GM12878 (cell line): ENCODE data around the gene SMIM28. TPM values are rescaled to one million over a fixed set of nuclear protein-coding genes. Genes with fewer than 3 reads are reported as not detected.
A peak's percentile ranks its signal among the peaks of the same experiment; 100 is the strongest.

Experiments
- ATAC-seq: fragments of 200-7000 bp; cut with Tn5 transposase; 3 replicates; pipeline ENCODE4 v1.9.1; 2020; ENCODE audit warnings: mild to moderate bottlenecking, moderate library complexity
- BruUV-seq: library from RNA; stranded (reverse); fragments of 400-500 nt; replicated peaks from 2 replicates; lab custom pipeline; 2021; lab: Mats Ljungman, UMichigan
- CTCF ChIA-PET: fragments of 300-600 bp; sonication (Branson Sonifier 250); formaldehyde crosslinking; extraction: SDS; loops from one replicate; lab custom pipeline; 2021; ENCODE audit warnings: inconsistent platforms; lab: Yijun Ruan, JAX
- POLR2A ChIA-PET: fragments of 350-600 bp; formaldehyde crosslinking; extraction: SDS; loops from one replicate; lab custom pipeline; 2021; ENCODE audit warnings: inconsistent platforms; lab: Charles Lee
- RAD21 ChIA-PET: fragments of 300-600 bp; sonication (Branson Sonifier 250); formaldehyde crosslinking; loops from one replicate; lab custom pipeline; 2023; ENCODE audit warnings: antibody characterized with exemption; ENCODE audit not compliant: unreplicated experiment; lab: Charles Lee
- SMC1A ChIA-PET: fragments of 300-600 bp; sonication (Branson Sonifier 250); formaldehyde crosslinking; loops from one replicate; lab custom pipeline; 2023; ENCODE audit not compliant: unreplicated experiment, uncharacterized antibody; lab: Charles Lee
- DNase-seq: peaks from one replicate; pipeline ENCODE4 v3.0.0-alpha.2; 2011; ENCODE audit warnings: low read depth, low spot score
- FAIRE-seq: peaks from 3 replicates; lab custom pipeline; 2011; peaks lifted over from hg19 to GRCh38; lab: Jason Lieb, UNC
- H2AFZ ChIP-seq: 2 replicates; pipeline ENCODE4 v1.6.0; 2011; ENCODE audit warnings: low read depth, low read length, control low read depth; ENCODE audit not compliant: control insufficient read depth
- H3K27ac ChIP-seq: 2 replicates; pipeline ENCODE4 v1.5.1; 2011; ENCODE audit warnings: control low read depth; ENCODE audit not compliant: control insufficient read depth, insufficient read depth
- H3K27me3 ChIP-seq, 2 experiments: replicated peaks in 1 of 2; 2 replicates each; pipeline versions ENCODE4 v1.6.0 to v1.6.1; 2011; ENCODE audit warnings: low read length in 1 of 2; ENCODE audit not compliant: control insufficient read depth in 2 of 2, insufficient read depth in 2 of 2
- H3K36me3 ChIP-seq, 2 experiments: 2 replicates each; pipeline ENCODE4 v1.5.1; 2011; ENCODE audit warnings: low read length in 1 of 2; ENCODE audit not compliant: control insufficient read depth in 2 of 2, insufficient read depth in 2 of 2
- H3K4me1 ChIP-seq: 2 replicates; pipeline ENCODE4 v1.6.1; 2011; ENCODE audit warnings: mild to moderate bottlenecking, low read length, moderate library complexity, mixed read lengths; ENCODE audit not compliant: control insufficient read depth, insufficient read depth
- H3K4me2 ChIP-seq: 2 replicates; pipeline ENCODE4 v1.6.0; 2011; ENCODE audit warnings: control low read depth; ENCODE audit not compliant: control insufficient read depth, insufficient read depth
- H3K4me3 ChIP-seq: fragments of 200-600 bp; sonication (generic); 2 replicates; pipeline ENCODE4 v1.5.1; 2016
- H3K79me2 ChIP-seq: 2 replicates; pipeline ENCODE4 v1.6.0; 2011; ENCODE audit warnings: low read length; ENCODE audit not compliant: control insufficient read depth, insufficient read depth
- H3K9ac ChIP-seq: 2 replicates; pipeline ENCODE4 v1.8.0; 2011; ENCODE audit warnings: low read length, control low read depth, mixed read lengths; ENCODE audit not compliant: control insufficient read depth, insufficient read depth
- H3K9me3 ChIP-seq: replicated peaks from 3 replicates; pipeline ENCODE4 v1.5.1; 2011; ENCODE audit warnings: mild to moderate bottlenecking, low read length; ENCODE audit not compliant: control insufficient read depth, insufficient read depth
- H4K20me1 ChIP-seq: 2 replicates; pipeline ENCODE4 v1.6.0; 2011; ENCODE audit not compliant: control insufficient read depth, insufficient read depth
- CBFB ChIP-seq: IDR thresholded peaks from 2 replicates; pipeline ENCODE4 v1.6.1; 2016; ENCODE audit warnings: antibody characterized with exemption, low read depth
- ETV6 ChIP-seq, 2 experiments: fragments of 450-650 bp in 1 of 2; IDR thresholded peaks in 1 of 2; conservative IDR thresholded peaks in 1 of 2; 2 replicates each; pipeline ENCODE4 v1.6.1; 2014; ENCODE audit warnings: antibody characterized with exemption in 1 of 2, borderline replicate concordance in 1 of 2, low read depth in 1 of 2, mild to moderate bottlenecking in 1 of 2, moderate library complexity in 1 of 2
- FOXM1 ChIP-seq: IDR thresholded peaks from 2 replicates; pipeline ENCODE4 v1.6.1; 2012; ENCODE audit warnings: low read depth, mild to moderate bottlenecking, inconsistent platforms, low read length, moderate library complexity
- IKZF2 ChIP-seq, 2 experiments: fragments of 450-650 bp; IDR thresholded peaks; 2 replicates each; pipeline ENCODE4 v1.6.1; 2017; ENCODE audit warnings: mild to moderate bottlenecking in 2 of 2, moderate library complexity in 2 of 2
- NR2C1 ChIP-seq: fragments of 450-650 bp; IDR thresholded peaks from 2 replicates; pipeline ENCODE4 v1.6.1; 2017; ENCODE audit warnings: antibody characterized with exemption, mild to moderate bottlenecking, moderate library complexity
- NRF1 ChIP-seq: conservative IDR thresholded peaks from 2 replicates; pipeline ENCODE4 v1.6.1; 2011; ENCODE audit warnings: mild to moderate bottlenecking, low read depth, low read length, improper control_type of control experiment
- PAX8 ChIP-seq: fragments of 450-650 bp; IDR thresholded peaks from 2 replicates; pipeline ENCODE4 v1.6.1; 2017; ENCODE audit warnings: mild to moderate bottlenecking, moderate library complexity
- POLR2A ChIP-seq: IDR thresholded peaks from 2 replicates; pipeline ENCODE4 v1.6.1; 2011; ENCODE audit warnings: low read depth, mild to moderate bottlenecking, low read length
- RAD21 ChIP-seq: IDR thresholded peaks from 2 replicates; pipeline ENCODE4 v1.6.1; 2011; ENCODE audit warnings: mild to moderate bottlenecking, low read depth, low read length, moderate library complexity; ENCODE audit not compliant: insufficient read depth
- RB1 ChIP-seq: fragments of 450-650 bp; formaldehyde crosslinking; IDR thresholded peaks from 2 replicates; pipeline ENCODE4 v1.6.1; 2017; ENCODE audit warnings: mild to moderate bottlenecking, borderline replicate concordance
- RCOR1 ChIP-seq: conservative IDR thresholded peaks from 2 replicates; pipeline ENCODE4 v1.6.1; 2012; ENCODE audit warnings: low read depth, low read length, improper control_type of control experiment
- SMAD5 ChIP-seq: IDR thresholded peaks from 2 replicates; pipeline ENCODE4 v1.6.1; 2016; ENCODE audit warnings: antibody characterized with exemption, low read depth
- SMC3 ChIP-seq: IDR thresholded peaks from 2 replicates; pipeline ENCODE4 v1.6.1; 2011; ENCODE audit warnings: low read length, improper control_type of control experiment, borderline replicate concordance
- WGBS: methylation state at CpG from one replicate; pipeline ENCODE4 v1.1.6; 2016; ENCODE audit warnings: low lambda C conversion rate; ENCODE audit not compliant: insufficient replicate concordance, insufficient coverage; ENCODE audit errors: missing lambda C conversion rate; 5-methylcytosine and 5-hydroxymethylcytosine counted together
- in situ Hi-C: fragments of 300-500 bp; cut with MboI; formaldehyde crosslinking; loops from 9 replicates; pipeline ENCODE4 v1.14.3; 2018; ENCODE audit warnings: mixed read lengths
- intact Hi-C: fragments of 100-400 bp; cut with micrococcal nuclease; formaldehyde crosslinking; loops from one replicate; pipeline ENCODE4 v1.14.2; 2022; ENCODE audit not compliant: unreplicated experiment
- polyA plus RNA-seq, 11 experiments: library from polyadenylated mRNA; depleted of rRNA in 4 of 11; unstranded in 6 of 11; stranded (reverse) in 5 of 11; fragments of >200 nt; fragmentation: Nextera tagmentation in 4 of 11; fragmentation: Illumina TruSeq in 1 of 11; extraction: Ambion mirVana in 4 of 11; extraction: Trizol in 1 of 11; gene quantifications; 1 replicate in 1 of 11; 2 replicates in 10 of 11; pipeline versions ENCODE4 v1.2.1 to v1.2.3, GENCODE V29; 2011 to 2016; ENCODE audit warnings: inconsistent platforms in 2 of 11, missing spikeins in 2 of 11, low read depth in 1 of 11
- total RNA-seq, 4 experiments: library from RNA; depleted of rRNA in 3 of 4; stranded (reverse); fragments of >200 nt in 3 of 4; fragmentation: Illumina TruSeq in 1 of 4; extraction: Trizol in 1 of 4; gene quantifications; 2 replicates each; pipeline versions ENCODE4 v1.2.1 to v1.2.3, GENCODE V29; 2013 to 2021
- TF ChIP-seq, protein P1 (sequence below): fragments of 450-650 bp; IDR thresholded peaks from 2 replicates; pipeline ENCODE4 v1.6.1; 2017; ENCODE audit warnings: low read depth, mild to moderate bottlenecking, moderate library complexity
- TF ChIP-seq, protein P2 (sequence below): fragments of 450-650 bp; IDR thresholded peaks from 2 replicates; pipeline ENCODE4 v1.6.1; 2017; ENCODE audit warnings: mild to moderate bottlenecking, moderate library complexity
- TF ChIP-seq, protein P3 (sequence below), 3 experiments: IDR thresholded peaks in 2 of 3; conservative IDR thresholded peaks in 1 of 3; 2 replicates each; pipeline ENCODE4 v1.5.1; 2011; ENCODE audit warnings: low read depth in 3 of 3, low read length in 3 of 3, mild to moderate bottlenecking in 3 of 3, control low read depth in 2 of 3, moderate library complexity in 2 of 3, inconsistent platforms in 1 of 3, mixed read lengths in 1 of 3; ENCODE audit not compliant: control insufficient read depth in 2 of 3, insufficient read depth in 1 of 3; ENCODE audit errors: extremely low read depth in 1 of 3

The SMIM28 gene
- total and polyA plus RNA-seq, 10 of the 15 experiments (the other 5 are each of a cell fraction or from before 2014, with no cell fraction given), result not detected

DNA sequence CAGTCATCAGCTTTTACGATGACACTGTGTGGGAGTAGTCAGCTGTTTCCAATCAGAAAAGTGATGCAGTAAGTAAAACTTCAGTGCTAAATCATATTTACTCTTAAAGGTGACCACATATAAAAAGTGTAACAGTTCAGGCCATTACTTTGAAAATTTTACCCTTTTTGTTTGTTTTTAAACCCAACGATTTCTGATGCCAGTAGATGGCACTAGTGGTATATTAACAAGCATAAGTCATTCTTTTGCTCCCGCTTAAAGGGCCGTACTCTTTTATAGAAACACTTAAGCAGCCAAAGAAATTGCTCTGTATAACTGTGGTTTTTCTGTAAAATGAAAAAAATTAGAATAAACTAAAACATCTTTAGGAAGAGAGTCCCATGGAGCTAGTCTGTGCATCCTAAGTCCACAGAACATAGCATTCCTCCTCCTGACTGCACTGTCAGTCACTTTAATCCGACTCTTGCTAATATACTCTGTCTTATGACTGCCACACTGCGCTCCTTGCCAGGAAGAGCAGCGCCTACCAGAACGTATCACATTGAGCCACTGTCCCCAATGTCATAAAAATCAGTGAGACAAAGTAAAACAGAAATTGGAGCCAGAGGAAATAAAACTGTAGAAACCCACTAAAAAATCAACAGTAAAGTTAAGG, 51.4 kb downstream of the SMIM28 start:
- H3K79me2 ChIP-seq, result no peaks in the 10 kb centered on the region
- H2AFZ ChIP-seq, result no peak overlapping the region
- no peaks in the 10 kb centered on the region for H3K27me3 ChIP-seq
- no peak overlapping the region for H3K27ac ChIP-seq
- no peaks in the 10 kb centered on the region for H3K4me1 ChIP-seq
- in situ Hi-C loops, result no loop called here
- H3K4me2 ChIP-seq, result no peak overlapping the region
- RAD21 ChIA-PET, result interaction anchor here (0.7 to 9.4 kb wide), 12 partner anchors 26 to 1602 kb away, joined by 3 to 202 read pairs (median 3); partner anchors contain the start of gene NHSL1
- ATAC-seq (peak; percentile 80), FAIRE-seq (peak; percentile 81), DNase-seq (no peak)
- WGBS, result 29% methylated on average over 8 of the region's 8 CpGs
- SMC1A ChIA-PET, result interaction anchor here (0.6 to 10.0 kb wide), 18 partner anchors 11 to 337 kb away, joined by 3 to 234 read pairs (median 5); partner anchors contain the start of gene NHSL1
- intact Hi-C loops, result loop anchor here (1.0 to 5.0 kb wide), 4 partner anchors 80 to 338 kb away; no protein-coding TSS in a partner anchor
- POLR2A ChIA-PET, result interaction anchor here (1.1 kb wide), 1 partner anchor 80 kb away, joined by 6 read pairs; no protein-coding TSS in a partner anchor
- no peaks in the 10 kb centered on the region for H3K9me3 ChIP-seq
- no peaks in the 10 kb centered on the region for H4K20me1 ChIP-seq
- BruUV-seq, result no TSS peak
- no peak overlapping the region for H3K4me3 ChIP-seq
- H3K36me3 ChIP-seq, result peaks cover 0 to 11% of the 10 kb centered on the region in 2 experiments; a peak in 2 of 4 replicates
- CTCF ChIA-PET, result interaction anchor here (0.8 to 17.0 kb wide), 37 partner anchors 11 to 424 kb away, joined by 3 to 387 read pairs (median 4); partner anchors contain the start of genes HEBP2 and NHSL1
- no peak overlapping the region for H3K9ac ChIP-seq
- TF ChIP-seq IKZF2 (IDR thresholded peaks at IDR 0.05) (no peak), POLR2A (no peak), RAD21 (peak; percentile 81), RCOR1 (no peak), NRF1 (no peak), PAX8 (no peak), SMAD5 (no peak), RB1 (peak; percentile 52; the same call in 1 of the 2 replicates), CBFB (no peak), SMC3 (peak; percentile 67; the same call in 1 of the 2 replicates), FOXM1 (no peak), ETV6 (conservative IDR thresholded peaks at IDR 0.05 in 1 of 2, IDR thresholded peaks at IDR 0.05 in 1 of 2; ENCODE audit: borderline replicate concordance in 1 of 2, low read depth in 1 of 2) (no peak), NR2C1 (no peak)
- TF ChIP-seq, protein P1, sequence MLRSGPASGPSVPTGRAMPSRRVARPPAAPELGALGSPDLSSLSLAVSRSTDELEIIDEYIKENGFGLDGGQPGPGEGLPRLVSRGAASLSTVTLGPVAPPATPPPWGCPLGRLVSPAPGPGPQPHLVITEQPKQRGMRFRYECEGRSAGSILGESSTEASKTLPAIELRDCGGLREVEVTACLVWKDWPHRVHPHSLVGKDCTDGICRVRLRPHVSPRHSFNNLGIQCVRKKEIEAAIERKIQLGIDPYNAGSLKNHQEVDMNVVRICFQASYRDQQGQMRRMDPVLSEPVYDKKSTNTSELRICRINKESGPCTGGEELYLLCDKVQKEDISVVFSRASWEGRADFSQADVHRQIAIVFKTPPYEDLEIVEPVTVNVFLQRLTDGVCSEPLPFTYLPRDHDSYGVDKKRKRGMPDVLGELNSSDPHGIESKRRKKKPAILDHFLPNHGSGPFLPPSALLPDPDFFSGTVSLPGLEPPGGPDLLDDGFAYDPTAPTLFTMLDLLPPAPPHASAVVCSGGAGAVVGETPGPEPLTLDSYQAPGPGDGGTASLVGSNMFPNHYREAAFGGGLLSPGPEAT, result no peak
- TF ChIP-seq, protein P2, sequence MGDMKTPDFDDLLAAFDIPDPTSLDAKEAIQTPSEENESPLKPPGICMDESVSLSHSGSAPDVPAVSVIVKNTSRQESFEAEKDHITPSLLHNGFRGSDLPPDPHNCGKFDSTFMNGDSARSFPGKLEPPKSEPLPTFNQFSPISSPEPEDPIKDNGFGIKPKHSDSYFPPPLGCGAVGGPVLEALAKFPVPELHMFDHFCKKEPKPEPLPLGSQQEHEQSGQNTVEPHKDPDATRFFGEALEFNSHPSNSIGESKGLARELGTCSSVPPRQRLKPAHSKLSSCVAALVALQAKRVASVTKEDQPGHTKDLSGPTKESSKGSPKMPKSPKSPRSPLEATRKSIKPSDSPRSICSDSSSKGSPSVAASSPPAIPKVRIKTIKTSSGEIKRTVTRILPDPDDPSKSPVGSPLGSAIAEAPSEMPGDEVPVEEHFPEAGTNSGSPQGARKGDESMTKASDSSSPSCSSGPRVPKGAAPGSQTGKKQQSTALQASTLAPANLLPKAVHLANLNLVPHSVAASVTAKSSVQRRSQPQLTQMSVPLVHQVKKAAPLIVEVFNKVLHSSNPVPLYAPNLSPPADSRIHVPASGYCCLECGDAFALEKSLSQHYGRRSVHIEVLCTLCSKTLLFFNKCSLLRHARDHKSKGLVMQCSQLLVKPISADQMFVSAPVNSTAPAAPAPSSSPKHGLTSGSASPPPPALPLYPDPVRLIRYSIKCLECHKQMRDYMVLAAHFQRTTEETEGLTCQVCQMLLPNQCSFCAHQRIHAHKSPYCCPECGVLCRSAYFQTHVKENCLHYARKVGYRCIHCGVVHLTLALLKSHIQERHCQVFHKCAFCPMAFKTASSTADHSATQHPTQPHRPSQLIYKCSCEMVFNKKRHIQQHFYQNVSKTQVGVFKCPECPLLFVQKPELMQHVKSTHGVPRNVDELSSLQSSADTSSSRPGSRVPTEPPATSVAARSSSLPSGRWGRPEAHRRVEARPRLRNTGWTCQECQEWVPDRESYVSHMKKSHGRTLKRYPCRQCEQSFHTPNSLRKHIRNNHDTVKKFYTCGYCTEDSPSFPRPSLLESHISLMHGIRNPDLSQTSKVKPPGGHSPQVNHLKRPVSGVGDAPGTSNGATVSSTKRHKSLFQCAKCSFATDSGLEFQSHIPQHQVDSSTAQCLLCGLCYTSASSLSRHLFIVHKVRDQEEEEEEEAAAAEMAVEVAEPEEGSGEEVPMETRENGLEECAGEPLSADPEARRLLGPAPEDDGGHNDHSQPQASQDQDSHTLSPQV, result peak; percentile 39; the same call in 1 of the 2 replicates
- TF ChIP-seq, protein P3, sequence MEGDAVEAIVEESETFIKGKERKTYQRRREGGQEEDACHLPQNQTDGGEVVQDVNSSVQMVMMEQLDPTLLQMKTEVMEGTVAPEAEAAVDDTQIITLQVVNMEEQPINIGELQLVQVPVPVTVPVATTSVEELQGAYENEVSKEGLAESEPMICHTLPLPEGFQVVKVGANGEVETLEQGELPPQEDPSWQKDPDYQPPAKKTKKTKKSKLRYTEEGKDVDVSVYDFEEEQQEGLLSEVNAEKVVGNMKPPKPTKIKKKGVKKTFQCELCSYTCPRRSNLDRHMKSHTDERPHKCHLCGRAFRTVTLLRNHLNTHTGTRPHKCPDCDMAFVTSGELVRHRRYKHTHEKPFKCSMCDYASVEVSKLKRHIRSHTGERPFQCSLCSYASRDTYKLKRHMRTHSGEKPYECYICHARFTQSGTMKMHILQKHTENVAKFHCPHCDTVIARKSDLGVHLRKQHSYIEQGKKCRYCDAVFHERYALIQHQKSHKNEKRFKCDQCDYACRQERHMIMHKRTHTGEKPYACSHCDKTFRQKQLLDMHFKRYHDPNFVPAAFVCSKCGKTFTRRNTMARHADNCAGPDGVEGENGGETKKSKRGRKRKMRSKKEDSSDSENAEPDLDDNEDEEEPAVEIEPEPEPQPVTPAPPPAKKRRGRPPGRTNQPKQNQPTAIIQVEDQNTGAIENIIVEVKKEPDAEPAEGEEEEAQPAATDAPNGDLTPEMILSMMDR (IDR thresholded peaks at IDR 0.05 in 2 of 3, conservative IDR thresholded peaks at IDR 0.05 in 1 of 3; ENCODE audit: control insufficient read depth in 2 of 3, extremely low read depth in 1 of 3, insufficient read depth in 1 of 3, low read depth in 3 of 3, low read length in 3 of 3), result peak; percentile 38 to 69 (median 55); a peak in 5 of 6 replicates
